Measurements from ENCODE around the gene SMARCA5. TPM values are rescaled to one million over a fixed set of nuclear protein-coding genes. Genes with fewer than 3 reads are reported as not detected.

The SMARCA5 gene
- total RNA-seq, 4 donors from 2014 or later = 14.8 to 25.8 (median 19.6) TPM

DNA sequence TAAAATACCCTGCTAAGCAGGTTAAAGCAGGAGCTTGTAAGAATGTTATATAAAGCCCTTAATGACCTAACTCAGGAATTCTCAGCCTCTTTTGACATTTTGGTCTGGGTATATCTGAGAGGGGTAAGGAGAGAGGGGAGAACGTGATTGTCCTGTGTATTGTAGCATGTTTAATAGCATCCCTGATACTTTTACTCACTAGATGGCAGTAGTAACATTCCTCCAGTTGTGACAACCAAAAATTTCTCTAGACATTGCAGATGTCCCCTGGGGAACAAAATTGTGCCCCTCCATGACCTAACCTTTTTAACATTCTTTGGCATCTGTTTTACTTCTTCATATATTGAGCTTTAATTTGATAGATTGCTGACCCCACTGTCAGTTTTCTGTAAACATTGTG, 17.9 kb downstream of the SMARCA5 start:
- no peak for DNase-seq (ENCODE audit: low spot score in 2 of 2)
- TF ChIP-seq POLR2A (IDR thresholded peaks at IDR 0.05) = no peak
- Histone ChIP-seq H3K4me3 (no peak overlapping the region), H3K9me3 (no peaks in the 10 kb centered on the region), H3K36me3 (peaks cover 93% of the 10 kb centered on the region), H3K4me1 (peaks cover 3% of the 10 kb centered on the region), H3K27ac (no peak overlapping the region), H3K27me3 (no peaks in the 10 kb centered on the region)
- 45% methylated on average over 1 of the region's 1 CpG for WGBS

- Histone ChIP-seq H3K27ac (no peak overlapping the region), H3K27me3 (no peaks in the 10 kb centered on the region), H3K4me1 (peaks cover 3% of the 10 kb centered on the region), H3K36me3 (peaks cover 93% of the 10 kb centered on the region), H3K4me3 (no peak overlapping the region), H3K9me3 (no peaks in the 10 kb centered on the region)
- 88% methylated on average over 2 of the region's 2 CpGs for WGBS
- DNase-seq (ENCODE audit: low spot score in 2 of 2) = no peak
- TF ChIP-seq, protein P1, sequence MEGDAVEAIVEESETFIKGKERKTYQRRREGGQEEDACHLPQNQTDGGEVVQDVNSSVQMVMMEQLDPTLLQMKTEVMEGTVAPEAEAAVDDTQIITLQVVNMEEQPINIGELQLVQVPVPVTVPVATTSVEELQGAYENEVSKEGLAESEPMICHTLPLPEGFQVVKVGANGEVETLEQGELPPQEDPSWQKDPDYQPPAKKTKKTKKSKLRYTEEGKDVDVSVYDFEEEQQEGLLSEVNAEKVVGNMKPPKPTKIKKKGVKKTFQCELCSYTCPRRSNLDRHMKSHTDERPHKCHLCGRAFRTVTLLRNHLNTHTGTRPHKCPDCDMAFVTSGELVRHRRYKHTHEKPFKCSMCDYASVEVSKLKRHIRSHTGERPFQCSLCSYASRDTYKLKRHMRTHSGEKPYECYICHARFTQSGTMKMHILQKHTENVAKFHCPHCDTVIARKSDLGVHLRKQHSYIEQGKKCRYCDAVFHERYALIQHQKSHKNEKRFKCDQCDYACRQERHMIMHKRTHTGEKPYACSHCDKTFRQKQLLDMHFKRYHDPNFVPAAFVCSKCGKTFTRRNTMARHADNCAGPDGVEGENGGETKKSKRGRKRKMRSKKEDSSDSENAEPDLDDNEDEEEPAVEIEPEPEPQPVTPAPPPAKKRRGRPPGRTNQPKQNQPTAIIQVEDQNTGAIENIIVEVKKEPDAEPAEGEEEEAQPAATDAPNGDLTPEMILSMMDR (IDR thresholded peaks at IDR 0.05) = no peak
- no peak for TF ChIP-seq POLR2AphosphoS5 (IDR thresholded peaks at IDR 0.05)
- TF ChIP-seq EP300 (IDR thresholded peaks at IDR 0.05) = no peak
- TF ChIP-seq POLR2A (IDR thresholded peaks at IDR 0.05) = no peak
Measured at GRCh38 chr4:143531788-143532491, 18.4 kb downstream of the SMARCA5 start.

DNA sequence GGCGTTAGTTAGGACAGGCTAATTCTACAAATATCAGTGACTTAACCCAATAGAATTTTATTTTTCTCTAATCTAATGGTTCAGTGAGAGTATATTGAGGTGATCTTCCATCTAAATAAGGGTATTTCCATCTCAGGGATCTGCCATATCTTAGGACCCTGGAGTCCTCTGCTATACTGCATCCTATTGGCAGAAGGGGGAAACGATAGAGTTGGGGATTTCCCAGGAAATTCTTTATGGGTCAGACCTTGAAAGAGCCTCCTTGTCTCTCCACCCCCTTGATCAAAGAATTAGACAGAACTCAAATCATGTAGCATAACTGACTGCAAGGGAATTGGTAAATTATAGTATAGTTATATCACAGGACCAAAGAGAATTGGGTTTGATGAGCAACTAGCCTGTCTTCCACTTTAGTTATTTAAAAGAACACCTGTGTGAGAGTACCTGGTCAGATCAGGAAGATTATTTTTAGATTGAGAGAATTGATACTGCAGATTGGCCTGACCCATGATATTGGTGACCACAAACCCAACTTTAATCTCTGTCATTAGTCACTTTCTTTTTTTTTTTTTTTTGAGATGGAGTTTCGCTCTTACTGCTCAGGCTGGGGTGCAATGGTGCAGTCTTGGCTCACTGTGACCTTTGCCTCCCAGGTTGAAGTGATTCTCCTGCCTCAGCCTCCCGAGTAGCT, 25.6 kb downstream of the SMARCA5 start:
- Histone ChIP-seq H3K36me3 (peaks cover 96% of the 10 kb centered on the region), H3K27me3 (no peaks in the 10 kb centered on the region), H3K4me1 (no peaks in the 10 kb centered on the region), H3K9me3 (no peaks in the 10 kb centered on the region), H3K4me3 (no peak overlapping the region), H3K27ac (no peak overlapping the region)
- WGBS = 90% methylated on average over 4 of the region's 4 CpGs
- DNase-seq (ENCODE audit: low spot score in 2 of 2) = no peak
- TF ChIP-seq POLR2A (IDR thresholded peaks at IDR 0.05) = no peak
- TF ChIP-seq, protein P1 (IDR thresholded peaks at IDR 0.05) = no peak
- TF ChIP-seq POLR2AphosphoS5 (IDR thresholded peaks at IDR 0.05) = no peak
- no peak for TF ChIP-seq EP300 (IDR thresholded peaks at IDR 0.05)

DNA sequence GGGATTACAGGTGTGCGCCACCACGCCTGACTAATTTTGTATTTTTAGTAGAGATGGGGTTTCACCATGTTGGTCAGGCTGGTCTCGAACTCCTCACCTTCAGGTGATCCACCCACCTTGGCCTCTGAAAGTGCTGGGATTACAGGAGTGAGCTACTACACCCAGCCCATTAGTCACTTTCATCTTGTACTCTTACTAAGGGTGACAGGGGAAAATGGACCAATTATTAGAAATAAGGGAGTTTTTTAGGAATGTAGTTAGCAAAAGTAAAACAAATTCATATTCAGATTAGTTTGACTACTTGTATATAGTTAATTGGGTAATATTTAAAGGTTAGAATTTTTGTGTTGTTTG, 26.1 kb downstream of the SMARCA5 start:
- Histone ChIP-seq H3K4me1 (no peaks in the 10 kb centered on the region), H3K4me3 (no peak overlapping the region), H3K36me3 (peaks cover 96% of the 10 kb centered on the region), H3K9me3 (no peaks in the 10 kb centered on the region), H3K27me3 (no peaks in the 10 kb centered on the region), H3K27ac (no peak overlapping the region)
- 94% methylated on average over 3 of the region's 3 CpGs for WGBS
- TF ChIP-seq EP300 (IDR thresholded peaks at IDR 0.05) (no peak), POLR2AphosphoS5 (IDR thresholded peaks at IDR 0.05) (no peak), POLR2A (IDR thresholded peaks at IDR 0.05) (no peak)
- TF ChIP-seq, protein P1 (IDR thresholded peaks at IDR 0.05) = no peak
- DNase-seq (ENCODE audit: low spot score in 2 of 2) = no peak

GRCh38 chr4:143549928-143550327, 36.4 kb downstream of the SMARCA5 start:
- 80% methylated on average over 2 of the region's 2 CpGs for WGBS
- Histone ChIP-seq H3K27ac (no peak overlapping the region), H3K27me3 (no peaks in the 10 kb centered on the region), H3K9me3 (no peaks in the 10 kb centered on the region), H3K4me1 (no peaks in the 10 kb centered on the region), H3K36me3 (peaks cover 85% of the 10 kb centered on the region), H3K4me3 (no peak overlapping the region)
- TF ChIP-seq EP300 (IDR thresholded peaks at IDR 0.05) (no peak), POLR2A (IDR thresholded peaks at IDR 0.05) (no peak), POLR2AphosphoS5 (IDR thresholded peaks at IDR 0.05) (no peak)
- TF ChIP-seq, protein P1 (IDR thresholded peaks at IDR 0.05) = no peak
- DNase-seq (ENCODE audit: low spot score in 2 of 2) = no peak

Measured in suprapubic skin (tissue), 4 donors.